Activated CD4-positive, alpha-beta T cell treated with anti-CD3 and anti-CD28 coated beads, Interleukin-2, amount 50 U/mL, for 1 hour (primary cell): ENCODE measurements around the gene POGK.
"Not testable (repeated sequence)": the region's sequence is repeated elsewhere in the genome, so short reads cannot be mapped to it uniquely, and the experiment has no call there.

Experiments
- DNase-seq: peaks from one replicate; pipeline ENCODE4 v3.0.0-alpha.2; 2020

The POGK gene, protein sequence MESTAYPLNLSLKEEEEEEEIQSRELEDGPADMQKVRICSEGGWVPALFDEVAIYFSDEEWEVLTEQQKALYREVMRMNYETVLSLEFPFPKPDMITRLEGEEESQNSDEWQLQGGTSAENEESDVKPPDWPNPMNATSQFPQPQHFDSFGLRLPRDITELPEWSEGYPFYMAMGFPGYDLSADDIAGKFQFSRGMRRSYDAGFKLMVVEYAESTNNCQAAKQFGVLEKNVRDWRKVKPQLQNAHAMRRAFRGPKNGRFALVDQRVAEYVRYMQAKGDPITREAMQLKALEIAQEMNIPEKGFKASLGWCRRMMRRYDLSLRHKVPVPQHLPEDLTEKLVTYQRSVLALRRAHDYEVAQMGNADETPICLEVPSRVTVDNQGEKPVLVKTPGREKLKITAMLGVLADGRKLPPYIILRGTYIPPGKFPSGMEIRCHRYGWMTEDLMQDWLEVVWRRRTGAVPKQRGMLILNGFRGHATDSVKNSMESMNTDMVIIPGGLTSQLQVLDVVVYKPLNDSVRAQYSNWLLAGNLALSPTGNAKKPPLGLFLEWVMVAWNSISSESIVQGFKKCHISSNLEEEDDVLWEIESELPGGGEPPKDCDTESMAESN

DNA sequence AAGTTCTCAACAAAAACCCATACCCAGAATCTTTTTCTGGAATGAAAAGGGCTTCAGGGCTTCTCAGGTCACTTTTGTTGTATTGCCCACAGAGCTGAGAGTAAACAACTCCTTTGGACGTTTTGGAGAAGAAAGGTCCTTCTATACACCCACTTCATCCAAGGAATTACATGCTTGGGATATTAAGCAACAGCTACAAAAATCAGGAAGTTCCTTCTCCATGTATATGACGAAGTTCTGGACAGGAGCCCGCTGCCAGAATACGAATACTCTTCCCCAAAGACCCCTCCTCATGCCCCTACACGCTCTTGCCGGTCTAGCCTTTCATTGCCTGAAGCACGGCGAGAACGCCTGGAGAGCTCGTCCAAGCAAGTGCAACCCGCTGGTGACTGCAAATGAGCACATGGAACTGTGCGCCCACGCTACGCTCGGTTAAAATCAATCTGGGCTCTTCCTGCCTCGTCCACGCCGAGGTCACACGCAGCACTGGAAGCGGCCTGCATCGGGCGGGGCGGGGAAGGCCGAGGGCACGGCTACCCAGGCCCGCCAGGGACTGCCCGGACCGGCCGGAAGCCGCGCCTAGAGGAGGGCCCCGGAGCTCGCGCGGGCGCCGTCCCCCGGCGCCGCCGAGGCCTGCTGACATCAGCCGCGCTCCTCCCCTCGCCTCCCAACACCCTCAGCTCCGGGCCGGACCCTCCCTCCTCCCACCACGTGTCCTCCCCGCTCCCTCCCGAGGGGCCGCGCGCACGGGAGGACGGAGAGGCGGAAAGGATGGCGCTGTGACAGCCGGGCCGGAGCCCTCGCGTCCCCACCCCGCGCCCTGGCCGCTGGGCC lies at the start of gene POGK:
Gene POGK, plus strand, starts transcription at position 710 of the 834 bp plus-strand sequence. CDS start 1,482 bp downstream, outside the sequence.
- peak; percentile 76 for DNase-seq

GRCh38 chr1:166796620-166797236 lies 42.5 kb upstream of the POGK start:
- DNase-seq, result no peak

GRCh38 chr1:166808952-166809351 lies 30.3 kb upstream of the POGK start:
- no peak for DNase-seq

DNA sequence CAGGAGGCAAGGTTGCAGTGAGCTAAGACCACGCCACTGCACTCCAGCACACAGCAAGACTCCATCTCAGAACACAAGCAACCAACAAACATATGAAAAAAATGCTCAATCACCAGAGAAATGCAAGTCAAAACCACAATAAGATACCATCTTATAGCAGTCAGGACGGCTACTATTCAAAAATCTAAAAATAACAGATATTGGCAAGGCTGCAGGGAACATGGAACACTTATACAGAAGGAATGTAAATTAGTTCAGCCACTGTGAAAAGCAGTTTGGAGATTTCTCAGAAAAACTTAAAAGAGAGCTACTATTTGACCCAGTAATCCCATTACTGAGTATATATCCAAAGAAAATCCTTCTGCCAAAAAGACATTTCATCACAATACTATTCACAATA lies 27.6 kb upstream of the POGK start:
- DNase-seq, result no peak

- DNase-seq, result no peak
Observed at GRCh38 chr1:166813508-166814223, 25.6 kb upstream of the POGK start.

- no peak for DNase-seq
Observed at GRCh38 chr1:166814611-166815010, 24.7 kb upstream of the POGK start.

GRCh38 chr1:166819974-166820373 lies 19.3 kb upstream of the POGK start:
- no peak for DNase-seq

- DNase-seq, result no peak
Observed at GRCh38 chr1:166822385-166822784, 16.9 kb upstream of the POGK start.

DNA sequence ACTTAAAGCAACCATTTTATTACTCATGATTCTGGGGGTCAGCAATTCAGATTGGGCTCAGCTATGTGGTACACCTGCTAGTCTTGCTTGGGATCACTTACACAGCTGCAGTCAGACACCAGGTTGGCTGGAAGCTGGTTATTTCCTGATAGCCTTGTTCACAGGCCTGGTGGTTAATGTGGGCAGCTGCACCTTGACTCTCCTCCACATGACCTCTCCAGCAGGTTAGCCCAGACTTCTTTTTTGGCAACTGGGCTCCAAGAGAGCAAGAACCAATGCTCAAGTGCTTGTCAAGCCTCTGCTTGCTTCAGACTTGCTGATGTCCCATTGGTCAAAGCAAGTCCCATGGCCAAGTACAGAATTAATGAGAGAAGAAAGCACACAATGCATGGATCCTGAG lies 11.8 kb upstream of the POGK start:
- no peak for DNase-seq

GRCh38 chr1:166829762-166830161 lies 9.5 kb upstream of the POGK start:
- DNase-seq, result not testable (repeated sequence)

- DNase-seq, result no peak
Observed at GRCh38 chr1:166836733-166837132, 2.5 kb upstream of the POGK start.

- DNase-seq, result peak; percentile 57
Observed at GRCh38 chr1:166839600-166840308, 479 bp downstream of the POGK start.

DNA sequence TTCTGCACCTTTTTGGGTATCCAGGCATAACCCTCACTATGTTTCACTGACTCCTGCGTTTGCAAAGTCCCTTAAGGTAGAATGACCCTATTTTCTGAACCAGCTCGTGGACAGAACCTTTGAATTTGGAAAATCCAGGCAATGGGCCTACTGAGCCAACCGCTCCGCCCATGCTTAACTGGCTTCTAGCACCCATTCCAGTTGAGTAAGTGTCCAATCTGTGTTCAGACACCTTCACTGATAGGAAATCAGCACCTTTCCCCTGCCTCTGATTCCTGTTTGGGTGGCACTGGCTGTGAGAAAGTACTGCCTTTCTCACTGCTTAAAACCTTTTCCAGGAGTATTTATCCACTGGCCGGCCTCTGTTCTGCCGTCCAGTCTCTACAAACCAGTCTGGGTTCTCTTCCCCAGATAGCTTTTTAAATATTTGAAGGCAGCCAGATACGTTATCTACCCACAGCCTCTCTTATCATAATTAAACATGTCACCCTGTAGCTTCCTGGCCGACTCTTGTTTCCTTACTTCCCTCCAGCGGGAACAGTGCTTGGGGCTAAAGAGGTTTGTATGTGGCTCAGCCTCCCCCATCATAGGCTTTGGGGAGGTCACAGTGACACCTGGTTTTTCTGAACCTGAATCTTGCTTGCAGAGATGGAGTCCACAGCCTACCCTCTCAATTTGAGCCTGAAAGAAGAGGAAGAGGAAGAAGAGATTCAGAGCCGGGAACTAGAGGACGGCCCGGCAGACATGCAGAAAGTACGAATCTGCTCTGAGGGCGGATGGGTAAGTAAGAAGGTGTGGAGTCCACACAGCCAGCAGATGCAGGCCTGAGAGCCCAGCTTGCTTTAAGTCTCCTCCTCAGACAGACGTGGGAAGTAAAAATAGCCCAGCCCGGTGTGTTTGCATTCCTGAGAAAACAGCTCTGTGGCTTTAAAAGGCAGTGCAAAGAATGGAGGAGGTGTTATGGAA lies 1.3 kb downstream of the POGK start:
- no peak for DNase-seq

DNA sequence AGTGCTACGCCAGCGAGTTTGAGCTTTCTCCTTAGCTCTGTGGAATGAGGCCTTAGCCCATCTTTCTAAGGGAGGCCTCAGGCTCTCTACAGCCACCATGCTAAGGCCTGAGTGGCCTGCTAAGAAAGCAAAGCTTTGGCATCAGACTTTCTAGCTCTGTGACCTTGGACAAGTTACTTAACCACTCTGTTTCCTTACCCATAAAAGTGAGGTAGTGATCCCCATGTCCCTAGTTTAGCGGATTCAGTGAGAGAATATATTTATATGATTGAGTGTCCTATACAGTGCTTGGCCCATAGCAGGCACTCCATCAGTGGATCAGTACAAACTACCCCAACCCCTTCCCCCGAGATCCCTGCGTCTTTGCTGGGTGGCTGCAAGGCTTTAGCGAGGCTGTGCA lies 4.0 kb downstream of the POGK start:
- no peak for DNase-seq

DNA sequence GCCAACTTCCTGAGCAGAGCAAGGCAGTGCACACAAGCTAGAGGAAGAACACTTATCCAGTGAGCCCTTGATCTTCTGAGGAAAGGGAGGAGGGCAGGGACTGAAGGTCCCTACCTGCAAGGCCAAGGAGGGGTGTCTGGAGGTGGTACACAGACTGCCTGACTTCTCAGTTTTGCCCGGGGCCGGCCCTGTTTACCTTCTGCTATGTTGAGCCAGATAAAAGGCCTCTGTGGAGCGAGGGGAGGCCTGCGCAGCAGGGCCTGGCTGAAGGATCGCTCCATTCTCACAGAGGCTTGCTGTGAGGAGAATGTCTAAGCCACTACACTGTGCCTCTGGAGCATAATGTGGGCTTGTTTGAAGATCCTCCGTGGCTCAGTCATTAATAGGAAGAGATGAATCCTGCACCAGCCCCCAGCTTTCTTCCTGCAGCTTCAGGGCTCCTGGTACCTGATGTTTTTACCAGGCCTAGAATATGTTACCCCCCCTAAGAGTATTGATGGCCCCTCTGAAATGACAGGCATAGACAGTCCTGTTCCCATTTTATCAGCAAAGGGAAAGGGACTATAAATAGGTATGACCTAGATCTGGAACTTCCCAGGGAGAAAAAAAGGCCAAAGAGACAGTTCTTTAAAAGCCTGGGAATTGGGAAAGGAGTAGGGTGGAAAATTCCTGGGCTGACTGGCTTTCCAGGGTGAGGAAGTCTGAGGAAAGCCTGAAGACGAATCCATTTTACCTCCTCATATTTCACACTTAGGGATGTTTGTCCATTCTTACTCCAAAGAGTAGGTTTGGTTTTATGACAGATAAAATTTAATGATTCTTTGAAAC lies 4.7 kb downstream of the POGK start:
- DNase-seq, result no peak

GRCh38 chr1:166844791-166845190 lies 5.5 kb downstream of the POGK start:
- no peak for DNase-seq

- DNase-seq, result no peak
Observed at GRCh38 chr1:166848193-166848592, 8.9 kb downstream of the POGK start.

DNA sequence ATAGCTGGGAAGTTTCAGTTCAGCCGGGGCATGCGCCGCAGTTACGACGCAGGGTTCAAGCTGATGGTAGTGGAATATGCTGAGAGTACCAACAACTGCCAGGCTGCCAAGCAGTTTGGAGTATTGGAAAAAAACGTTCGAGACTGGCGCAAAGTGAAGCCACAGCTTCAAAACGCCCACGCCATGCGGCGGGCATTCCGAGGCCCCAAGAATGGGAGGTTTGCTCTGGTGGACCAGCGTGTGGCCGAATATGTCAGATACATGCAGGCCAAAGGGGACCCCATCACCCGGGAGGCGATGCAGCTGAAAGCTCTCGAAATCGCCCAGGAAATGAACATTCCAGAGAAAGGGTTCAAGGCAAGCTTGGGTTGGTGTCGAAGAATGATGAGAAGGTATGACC lies 9.9 kb downstream of the POGK start:
- DNase-seq, result no peak

DNA sequence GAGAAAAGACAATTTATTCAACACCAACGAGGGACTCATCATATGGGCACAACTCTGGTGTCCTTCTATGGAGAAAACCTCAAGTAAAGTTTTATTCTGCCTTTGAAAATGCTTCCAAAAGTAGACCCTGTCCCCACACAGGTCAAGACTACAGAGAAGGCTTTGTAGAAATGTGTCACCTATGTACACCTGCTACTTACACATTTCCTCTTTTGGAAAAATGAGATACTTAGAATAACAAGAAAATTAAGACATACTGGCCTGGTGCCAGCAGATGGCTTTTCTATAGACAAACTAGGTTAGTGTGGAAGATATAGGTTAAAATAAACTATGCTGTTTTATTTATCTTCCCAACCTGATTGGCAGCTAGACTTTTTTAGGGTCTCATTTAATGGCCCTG lies 13.6 kb downstream of the POGK start:
- no peak for DNase-seq

DNA sequence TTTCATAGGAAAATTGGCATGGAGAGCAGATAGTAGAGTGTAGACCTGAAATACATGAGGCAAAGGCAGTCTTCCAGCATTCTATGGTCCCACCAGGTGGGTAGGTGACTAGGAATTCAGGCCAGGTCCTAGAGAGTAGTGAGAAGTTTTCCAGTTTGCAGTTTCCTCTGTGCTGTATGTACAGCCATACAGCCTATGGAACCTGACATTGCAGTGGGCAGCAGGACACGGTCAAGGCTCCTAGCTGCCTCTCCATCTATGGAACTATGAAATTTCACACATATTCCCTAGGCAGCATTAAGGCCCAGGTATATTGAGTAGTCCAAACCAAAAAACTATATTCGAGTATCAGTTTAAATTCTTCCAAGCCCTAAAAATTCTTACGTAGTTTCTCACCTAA lies 16.3 kb downstream of the POGK start:
- no peak for DNase-seq
